ENCODE results near the gene VEGFB. TPM values are rescaled to one million over a fixed set of nuclear protein-coding genes. Genes with fewer than 3 reads are reported as not detected.

The VEGFB gene
- total and polyA plus RNA-seq, 2 of the 4 experiments (the other 2 are of a cell fraction), result 3.0 to 25.1 TPM

GRCh38 chr11:64208086-64208795 lies 26.1 kb upstream of the VEGFB start:
- H4K5ac ChIP-seq (ENCODE audit: low read depth, low read length), result peak overlapping the region; percentile 92
- dilution Hi-C loops (cut with HindIII; ENCODE audit: low sequenced_read_pairs, unreplicated experiment) (no loop called here), in situ Hi-C loops (cut with MboI; ENCODE audit: low sequenced_read_pairs) (no loop called here), intact Hi-C loops (cut with micrococcal nuclease) (loop anchor here (10.0 kb wide), 1 partner anchor 447 kb away; no protein-coding TSS in a partner anchor)
- H2BK5ac ChIP-seq (ENCODE audit: low read depth, low read length, poor library complexity, severe bottlenecking), result peak overlapping the region; percentile 91
- H3K4me1 ChIP-seq (ENCODE audit: control insufficient read depth, insufficient read depth, low read length), result peaks cover 10% of the 10 kb centered on the region
- peak overlapping the region; percentile 38; the same call in 1 of the 2 replicates for H3K14ac ChIP-seq (replicated peaks; ENCODE audit: low read depth, low read length)
- WGBS, 2 experiments (ENCODE audit: extremely low coverage in 2 of 2, insufficient read length in 1 of 2), result 95% methylated on average over 8 of the region's 23 CpGs; no CpG with 5 or more reads in 1 of the 2 experiments
- H2BK15ac ChIP-seq (ENCODE audit: low read depth, low read length), result peak overlapping the region; percentile 15; the same call in 1 of the 3 replicates
- BruUV-seq (replicated peaks), result no TSS peak
- peak overlapping the region; percentile 76 for H2AK5ac ChIP-seq (ENCODE audit: low read depth, low read length)
- ChIA-PET CTCF (interaction anchor here (0.7 to 2.0 kb wide), 2 partner anchors 9 to 93 kb away, joined by 3 to 7 read pairs; no protein-coding TSS in a partner anchor), POLR2A (ENCODE audit: unreplicated experiment) (no interaction called here)
- H2BK20ac ChIP-seq (ENCODE audit: low read depth, low read length), result peak overlapping the region; percentile 20; the same call in 1 of the 2 replicates
- no peak overlapping the region for H3K4me2 ChIP-seq (ENCODE audit: low read depth, low read length)
- peak overlapping the region; percentile 89 for H3K4ac ChIP-seq (ENCODE audit: low read depth, low read length)
- H3K36me3 ChIP-seq (ENCODE audit: control insufficient read depth, insufficient read depth, low read length), result peaks cover 28% of the 10 kb centered on the region
- peak overlapping the region; percentile 88 to 95 for H4K8ac ChIP-seq (ENCODE audit: low read depth in 2 of 2, low read length in 2 of 2)
- peaks cover 8% of the 10 kb centered on the region; the same call in 1 of the 2 replicates for H4K20me1 ChIP-seq (ENCODE audit: insufficient read depth, low read length)
- no peaks in the 10 kb centered on the region for H3K9me3 ChIP-seq (ENCODE audit: control insufficient read depth, insufficient read depth, low read length)
- no peaks in the 10 kb centered on the region for H3K27me3 ChIP-seq (ENCODE audit: control insufficient read depth, insufficient read depth, low read length)
- DNase-seq (no peak), ATAC-seq (ENCODE audit: low read depth) (no peak)
- peak overlapping the region; percentile 94; the same call in 1 of the 2 replicates for H4K91ac ChIP-seq (ENCODE audit: insufficient read depth, low read depth, low read length)
- H3K9ac ChIP-seq (ENCODE audit: low read depth, low read length), result no peak overlapping the region; the same call in 1 of the 2 replicates
- H2AK9ac ChIP-seq (replicated peaks; ENCODE audit: low read depth, low read length, poor library complexity), result peak overlapping the region; percentile 95
- H2BK120ac ChIP-seq (ENCODE audit: low read depth, low read length), result peak overlapping the region; percentile 72; the same call in 1 of the 2 replicates
- peaks cover 0 to 22% of the 10 kb centered on the region in 2 experiments; a peak in 2 of 4 replicates for H3K79me1 ChIP-seq (ENCODE audit: low read depth in 1 of 2, low read length in 2 of 2)
- H3K4me3 ChIP-seq (ENCODE audit: insufficient read depth, low read depth, low read length), result no peak overlapping the region
- TF ChIP-seq MXI1 (IDR thresholded peaks at IDR 0.05; ENCODE audit: borderline replicate concordance, low read depth, low read length), result no peak
- TF ChIP-seq CTCF (conservative IDR thresholded peaks at IDR 0.05; ENCODE audit: low read depth, low read length), result no peak
- no peak for TF ChIP-seq BHLHE40 (IDR thresholded peaks at IDR 0.05; ENCODE audit: low read depth, low read length)
- no peak for TF ChIP-seq RAD21 (IDR thresholded peaks at IDR 0.05; ENCODE audit: low read length)
- TF ChIP-seq USF2 (IDR thresholded peaks at IDR 0.05; ENCODE audit: low read depth, low read length), result no peak
- no peak for TF ChIP-seq CEBPB (IDR thresholded peaks at IDR 0.05; ENCODE audit: low read depth, low read length)
- TF ChIP-seq RFX5 (IDR thresholded peaks at IDR 0.05; ENCODE audit: low read depth, low read length), result no peak
- TF ChIP-seq ELK1 (IDR thresholded peaks at IDR 0.05; ENCODE audit: borderline replicate concordance, low read depth, low read length), result no peak
- TF ChIP-seq POLR2A (IDR thresholded peaks at IDR 0.05; ENCODE audit: low read depth, low read length), result no peak
- no peak for TF ChIP-seq RCOR1 (IDR thresholded peaks at IDR 0.05; ENCODE audit: insufficient replicate concordance, low read length)
- TF ChIP-seq FOS (IDR thresholded peaks at IDR 0.05; ENCODE audit: low read depth, low read length), result no peak
- no peak for TF ChIP-seq NFE2L2 (IDR thresholded peaks at IDR 0.05; ENCODE audit: low read depth, low read length)
- H3K9me1 ChIP-seq (ENCODE audit: insufficient read depth, low read length), result no peaks in the 10 kb centered on the region; the same call in 1 of the 2 replicates
- H3K23ac ChIP-seq (ENCODE audit: low read depth, low read length), result no peak overlapping the region
- H3K18ac ChIP-seq (ENCODE audit: low read depth, low read length), result peak overlapping the region; percentile 50
- peak overlapping the region; percentile 62 for H3K27ac ChIP-seq (ENCODE audit: insufficient read depth, low read length)
- H3K56ac ChIP-seq (ENCODE audit: extremely low read depth, insufficient read depth, low read length), result peak overlapping the region; percentile 5; the same call in 1 of the 2 replicates
- H2AFZ ChIP-seq (replicated peaks; ENCODE audit: low read length, poor library complexity), result peak overlapping the region; percentile 94
